Stomach (tissue), 9 donors: ENCODE measurements around the gene RFXANK. TPM values are rescaled to one million over a fixed set of nuclear protein-coding genes. Genes with fewer than 3 reads are reported as not detected.

Experiments used
- DNase-seq, 2 donors: peaks; one replicate each; pipeline versions ENCODE4 v3.0.0 to v3.0.0-alpha.2; 2013 to 2019
- H3K27ac ChIP-seq, 5 donors: fragments of 200-600 bp in 4 of 5; sonication (generic) in 4 of 5; one replicate each; pipeline ENCODE4 v1.5.1; 2013 to 2019; ENCODE audit warnings: mild to moderate bottlenecking in 1 of 5, moderate library complexity in 1 of 5
- H3K27me3 ChIP-seq, 3 donors: fragments of 200-600 bp; sonication (generic); one replicate each; pipeline ENCODE4 v1.5.1; 2017 to 2019; ENCODE audit warnings: mixed run types in 1 of 3
- H3K36me3 ChIP-seq, 4 donors: fragments of 200-600 bp; sonication (generic); 1 replicate in 3 of 4; 2 replicates in 1 of 4; pipeline ENCODE4 v1.5.1; 2016 to 2019
- H3K4me1 ChIP-seq, 4 donors: fragments of 200-600 bp; sonication (generic); one replicate each; pipeline ENCODE4 v1.5.1; 2016 to 2019
- H3K4me3 ChIP-seq, 4 donors: fragments of 200-600 bp; sonication (generic) in 3 of 4; one replicate each; pipeline ENCODE4 v1.5.1; 2016 to 2019; ENCODE audit warnings: mild to moderate bottlenecking in 1 of 4
- H3K9me3 ChIP-seq, 4 donors: fragments of 200-600 bp; sonication (generic); one replicate each; pipeline ENCODE4 v1.5.1; 2016 to 2019
- EP300 ChIP-seq: sonication (generic); formaldehyde crosslinking; IDR thresholded peaks from one replicate; pipeline ENCODE4 v1.6.1; 2017; ENCODE audit warnings: antibody characterized with exemption
- POLR2A ChIP-seq, 4 donors: fragments of 450-650 bp; IDR thresholded peaks; one replicate each; pipeline ENCODE4 v1.6.1; 2016; ENCODE audit warnings: antibody characterized with exemption in 4 of 4, control low read depth in 2 of 4, mild to moderate bottlenecking in 1 of 4, moderate library complexity in 1 of 4
- POLR2AphosphoS5 ChIP-seq, 3 donors: sonication (generic); formaldehyde crosslinking; IDR thresholded peaks; one replicate each; pipeline ENCODE4 v1.6.1; 2016; ENCODE audit warnings: antibody characterized with exemption in 3 of 3
- WGBS, 5 donors: extraction: QIAGEN DNeasy Blood & Tissue Kit in 3 of 5; methylation state at CpG; one replicate each; pipeline versions ENCODE4 v1.1.5 to v1.1.7; 2013 to 2018; 5-methylcytosine and 5-hydroxymethylcytosine counted together
- intact Hi-C: fragments of 100-400 bp; cut with DNase I; formaldehyde crosslinking; loops from one replicate; pipeline ENCODE4 v1.15.1; 2023; ENCODE audit warnings: low total_unique reads
- polyA plus RNA-seq, 3 donors: library from polyadenylated mRNA; stranded (reverse); fragments of 200-250 nt; gene quantifications; one replicate each; pipeline ENCODE4 v1.2.3, GENCODE V29; 2013
- total RNA-seq, 5 donors: library from RNA; depleted of rRNA; stranded (reverse); fragments of >200 nt; gene quantifications; one replicate each; pipeline versions ENCODE4 v1.1.0 to v1.2.3, GENCODE V29; 2014 to 2016
- TF ChIP-seq, protein P1 (sequence below), 7 experiments: fragments of 450-650 bp in 4 of 7; fragments of 200-600 bp in 3 of 7; sonication (generic) in 3 of 7; IDR thresholded peaks; one replicate each; pipeline ENCODE4 v1.5.1; 2016 to 2019; ENCODE audit warnings: antibody characterized with exemption in 7 of 7, control low read depth in 2 of 7, mild to moderate bottlenecking in 1 of 7
- donor health status: healthy with polysubstance abuse.
- donor health status: Bipolar disorder and iron deficiency.
- donor health status: healthy.

Gene RFXANK
- total and polyA plus RNA-seq, 8 donors: 17.4 to 145 (median 112) TPM

- H3K27ac ChIP-seq: no peak overlapping the region
- H3K4me1 ChIP-seq: no peaks in the 10 kb centered on the region
- H3K36me3 ChIP-seq: peaks cover 0 to 17% (median 13%) of the 10 kb centered on the region in 4 donors
- WGBS, 5 donors: 76 to 90% (median 82%) methylated on average over 6 of the region's 6 CpGs
- no peaks in the 10 kb centered on the region for H3K27me3 ChIP-seq
- no peaks in the 10 kb centered on the region for H3K9me3 ChIP-seq
- DNase-seq: no peak
- TF ChIP-seq, protein P1, sequence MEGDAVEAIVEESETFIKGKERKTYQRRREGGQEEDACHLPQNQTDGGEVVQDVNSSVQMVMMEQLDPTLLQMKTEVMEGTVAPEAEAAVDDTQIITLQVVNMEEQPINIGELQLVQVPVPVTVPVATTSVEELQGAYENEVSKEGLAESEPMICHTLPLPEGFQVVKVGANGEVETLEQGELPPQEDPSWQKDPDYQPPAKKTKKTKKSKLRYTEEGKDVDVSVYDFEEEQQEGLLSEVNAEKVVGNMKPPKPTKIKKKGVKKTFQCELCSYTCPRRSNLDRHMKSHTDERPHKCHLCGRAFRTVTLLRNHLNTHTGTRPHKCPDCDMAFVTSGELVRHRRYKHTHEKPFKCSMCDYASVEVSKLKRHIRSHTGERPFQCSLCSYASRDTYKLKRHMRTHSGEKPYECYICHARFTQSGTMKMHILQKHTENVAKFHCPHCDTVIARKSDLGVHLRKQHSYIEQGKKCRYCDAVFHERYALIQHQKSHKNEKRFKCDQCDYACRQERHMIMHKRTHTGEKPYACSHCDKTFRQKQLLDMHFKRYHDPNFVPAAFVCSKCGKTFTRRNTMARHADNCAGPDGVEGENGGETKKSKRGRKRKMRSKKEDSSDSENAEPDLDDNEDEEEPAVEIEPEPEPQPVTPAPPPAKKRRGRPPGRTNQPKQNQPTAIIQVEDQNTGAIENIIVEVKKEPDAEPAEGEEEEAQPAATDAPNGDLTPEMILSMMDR (IDR thresholded peaks at IDR 0.05): no peak
- no peak for TF ChIP-seq POLR2A (IDR thresholded peaks at IDR 0.05)
- no peak for TF ChIP-seq POLR2AphosphoS5 (IDR thresholded peaks at IDR 0.05)
- no peak for TF ChIP-seq EP300
- intact Hi-C loops: no loop called here
- H3K4me3 ChIP-seq: no peak overlapping the region
Observed at GRCh38 chr19:19157808-19158207, 34.2 kb upstream of the RFXANK start.

DNA sequence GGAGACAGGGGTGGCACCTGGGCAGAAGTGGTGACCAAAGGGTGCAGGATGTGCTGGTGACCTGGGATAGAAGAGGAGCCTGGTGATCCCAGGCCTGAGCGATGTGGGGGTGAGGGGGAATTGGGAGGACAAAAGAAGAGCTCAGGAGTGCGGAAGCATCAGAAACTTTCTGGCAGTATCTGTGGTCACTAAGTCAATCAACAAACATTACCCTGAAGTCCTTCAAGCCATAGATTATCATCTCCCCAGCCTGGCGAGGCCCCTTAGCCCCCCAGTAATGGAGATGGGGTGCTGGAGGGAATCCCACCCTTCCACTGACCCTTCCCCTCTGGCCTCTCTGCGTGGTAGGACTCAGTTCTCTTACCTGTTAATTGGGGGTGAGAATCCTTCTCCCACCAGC, 32.5 kb upstream of the RFXANK start:
- no peaks in the 10 kb centered on the region for H3K9me3 ChIP-seq
- H3K4me1 ChIP-seq: no peaks in the 10 kb centered on the region
- no peak overlapping the region for H3K4me3 ChIP-seq
- 85 to 97% (median 94%) methylated on average over 4 of the region's 4 CpGs for WGBS, 5 donors
- no peaks in the 10 kb centered on the region for H3K27me3 ChIP-seq
- no peak for DNase-seq
- H3K36me3 ChIP-seq: peaks cover 0 to 17% (median 13%) of the 10 kb centered on the region in 4 donors
- TF ChIP-seq EP300 (no peak), POLR2AphosphoS5 (IDR thresholded peaks at IDR 0.05) (no peak), POLR2A (IDR thresholded peaks at IDR 0.05) (no peak)
- TF ChIP-seq, protein P1 (IDR thresholded peaks at IDR 0.05): no peak
- intact Hi-C loops: no loop called here
- H3K27ac ChIP-seq: no peak overlapping the region

DNA sequence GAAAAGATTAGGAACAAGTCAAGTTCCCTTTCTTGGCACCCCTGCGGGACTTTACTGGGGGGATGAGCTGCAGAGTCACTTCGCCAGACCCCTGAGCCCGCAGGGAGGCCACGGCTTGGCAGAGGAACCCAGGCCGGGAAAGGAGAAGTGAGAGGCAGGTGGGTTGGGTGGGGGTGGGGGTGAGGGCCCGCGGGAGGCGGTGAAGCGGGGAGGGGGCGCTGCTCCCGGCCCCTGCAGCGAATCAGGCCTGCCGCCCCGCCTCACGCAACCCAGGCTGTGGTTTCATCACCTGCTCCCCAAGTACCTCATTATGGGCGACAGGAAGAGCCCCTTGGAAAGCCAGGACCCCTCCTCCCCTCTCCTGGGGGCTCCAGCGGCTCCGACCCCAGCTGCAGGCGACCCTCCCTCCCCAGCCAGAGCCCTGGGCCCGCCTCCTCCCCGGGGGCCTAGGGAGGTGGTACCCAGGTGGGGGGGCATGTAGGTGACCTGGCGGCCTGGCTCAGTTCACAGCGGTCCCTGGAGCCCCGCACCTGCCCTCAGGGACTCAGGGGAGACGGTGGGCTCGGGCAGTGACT, 31.5 kb upstream of the RFXANK start:
- WGBS, 5 donors: 55 to 80% (median 56%) methylated on average over 9 to 26 of the region's 26 CpGs
- H3K27ac ChIP-seq: no peak overlapping the region

GRCh38 chr19:19162495-19162894, 29.6 kb upstream of the RFXANK start:
- Histone ChIP-seq H3K27ac (no peak overlapping the region), H3K4me3 (no peak overlapping the region), H3K27me3 (no peaks in the 10 kb centered on the region), H3K9me3 (no peaks in the 10 kb centered on the region), H3K36me3 (peaks cover 0 to 4% (median 0%) of the 10 kb centered on the region in 4 donors), H3K4me1 (no peaks in the 10 kb centered on the region)
- WGBS, 5 donors: 84 to 94% (median 93%) methylated on average over 7 of the region's 7 CpGs
- no peak for DNase-seq
- intact Hi-C loops: no loop called here
- TF ChIP-seq, protein P1 (IDR thresholded peaks at IDR 0.05): no peak
- no peak for TF ChIP-seq POLR2AphosphoS5 (IDR thresholded peaks at IDR 0.05)
- no peak for TF ChIP-seq POLR2A (IDR thresholded peaks at IDR 0.05)

More for the DNA sequence above, 31.5 kb upstream of the RFXANK start:
- TF ChIP-seq, protein P1 (IDR thresholded peaks at IDR 0.05): no peak
- TF ChIP-seq POLR2A (IDR thresholded peaks at IDR 0.05) (no peak), EP300 (no peak), POLR2AphosphoS5 (IDR thresholded peaks at IDR 0.05) (no peak)
- Histone ChIP-seq H3K4me1 (no peaks in the 10 kb centered on the region), H3K36me3 (peaks cover 0 to 19% (median 13%) of the 10 kb centered on the region in 4 donors), H3K4me3 (no peak overlapping the region), H3K27me3 (no peaks in the 10 kb centered on the region), H3K9me3 (no peaks in the 10 kb centered on the region)
- DNase-seq: no peak
- intact Hi-C loops: no loop called here
